RPMI7951 (cell line): ENCODE data around the gene PKN2. TPM values are rescaled to one million over a fixed set of nuclear protein-coding genes. Genes with fewer than 3 reads are reported as not detected.

Source experiments
- DNase-seq: peaks from one replicate; pipeline ENCODE4 v3.0.0-alpha.2; 2012; ENCODE audit warnings: low read depth
- total RNA-seq: library from RNA; depleted of rRNA; stranded (reverse); fragments of >200 nt; shearing (Covaris generic); gene quantifications from 2 replicates; pipeline ENCODE4 v1.2.3, GENCODE V29; 2014

PKN2 gene
- total RNA-seq, 1 experiment from 2014 or later, result 40.7 TPM

- no peak for DNase-seq
Measured at GRCh38 chr1:88735382-88735781, 51.3 kb downstream of the PKN2 start.

GRCh38 chr1:88735909-88736308 lies 51.8 kb downstream of the PKN2 start:
- no peak for DNase-seq

- DNase-seq, result peak; percentile 41
Measured at GRCh38 chr1:88736633-88737248, 52.7 kb downstream of the PKN2 start.

- DNase-seq, result no peak
Measured at GRCh38 chr1:88737338-88737927, 53.4 kb downstream of the PKN2 start.

GRCh38 chr1:88740784-88741183 lies 56.7 kb downstream of the PKN2 start:
- DNase-seq, result no peak

- DNase-seq, result no peak
Measured at GRCh38 chr1:88741413-88741812, 57.3 kb downstream of the PKN2 start.

- no peak for DNase-seq
Measured at GRCh38 chr1:88742531-88742930, 58.5 kb downstream of the PKN2 start.

GRCh38 chr1:88744142-88744541 lies 60.1 kb downstream of the PKN2 start:
- no peak for DNase-seq

GRCh38 chr1:88746916-88747315 lies 62.8 kb downstream of the PKN2 start:
- no peak for DNase-seq

GRCh38 chr1:88751714-88752113 lies 67.6 kb downstream of the PKN2 start:
- no peak for DNase-seq

- DNase-seq, result no peak
Measured at GRCh38 chr1:88753506-88753905, 69.4 kb downstream of the PKN2 start.

GRCh38 chr1:88763649-88764406 lies 79.8 kb downstream of the PKN2 start:
- no peak for DNase-seq

GRCh38 chr1:88768187-88768586 lies 84.1 kb downstream of the PKN2 start:
- DNase-seq, result no peak

GRCh38 chr1:88768816-88769215 lies 84.7 kb downstream of the PKN2 start:
- no peak for DNase-seq

- peak; percentile 67 for DNase-seq
Measured at GRCh38 chr1:88773540-88774150, 89.6 kb downstream of the PKN2 start.

GRCh38 chr1:88774151-88774556 lies 90.1 kb downstream of the PKN2 start:
- peak; percentile 1 for DNase-seq

GRCh38 chr1:88777604-88778149 lies 93.6 kb downstream of the PKN2 start:
- no peak for DNase-seq

GRCh38 chr1:88779880-88780279 lies 95.8 kb downstream of the PKN2 start:
- DNase-seq, result no peak

- DNase-seq, result no peak
Measured at GRCh38 chr1:88780485-88780884, 96.4 kb downstream of the PKN2 start.

- no peak for DNase-seq
Measured at GRCh38 chr1:88783145-88783544, 99.1 kb downstream of the PKN2 start.

- no peak for DNase-seq
Measured at GRCh38 chr1:88784551-88784950, 100.5 kb downstream of the PKN2 start.
